IMR-90 (cell line): ENCODE results near the gene CD84. TPM values are rescaled to one million over a fixed set of nuclear protein-coding genes. Genes with fewer than 3 reads are reported as not detected.

Experiments
- ATAC-seq: fragments of 200-7000 bp; cut with Tn5 transposase; 2 replicates; pipeline ENCODE4 v1.9.1; 2020; ENCODE audit warnings: low read depth, mild to moderate bottlenecking, moderate library complexity
- BruUV-seq: library from RNA; stranded (reverse); fragments of 400-500 nt; replicated peaks from 2 replicates; lab custom pipeline; 2021; lab: Mats Ljungman, UMichigan
- CTCF ChIA-PET: fragments of 300-600 bp; formaldehyde crosslinking; extraction: SDS; loops from one replicate; lab custom pipeline; 2021; ENCODE audit warnings: antibody characterized with exemption; lab: Yijun Ruan, JAX
- POLR2A ChIA-PET: fragments of 300-600 bp; sonication (Branson Sonifier 250); formaldehyde crosslinking; loops from one replicate; lab custom pipeline; 2022; ENCODE audit warnings: antibody characterized with exemption; ENCODE audit not compliant: unreplicated experiment; lab: Charles Lee
- DNase-seq: peaks from one replicate; pipeline ENCODE4 v3.0.0; 2013
- H2AFZ ChIP-seq: replicated peaks from 2 replicates; pipeline ENCODE3; 2013; ENCODE audit warnings: low read length, mild to moderate bottlenecking; ENCODE audit not compliant: poor library complexity
- H2AK5ac ChIP-seq: 2 replicates; pipeline ENCODE4 v1.6.1; 2013; ENCODE audit warnings: low read depth, low read length, inconsistent platforms
- H2AK9ac ChIP-seq: replicated peaks from 2 replicates; pipeline ENCODE3; 2013; ENCODE audit warnings: mild to moderate bottlenecking, low read depth, low read length, moderate library complexity; ENCODE audit not compliant: poor library complexity
- H2BK120ac ChIP-seq: 2 replicates; pipeline ENCODE4 v1.6.1; 2013; ENCODE audit warnings: low read depth, low read length, inconsistent platforms
- H2BK15ac ChIP-seq: 3 replicates; pipeline ENCODE4 v1.6.1; 2013; ENCODE audit warnings: low read depth, low read length, inconsistent platforms
- H2BK20ac ChIP-seq: 2 replicates; pipeline ENCODE4 v1.6.1; 2013; ENCODE audit warnings: low read depth, mild to moderate bottlenecking, inconsistent platforms, low read length, moderate library complexity
- H2BK5ac ChIP-seq: 2 replicates; pipeline ENCODE4 v1.6.1; 2013; ENCODE audit warnings: mild to moderate bottlenecking, low read depth, low read length, inconsistent platforms; ENCODE audit not compliant: poor library complexity, severe bottlenecking
- H3K14ac ChIP-seq: replicated peaks from 2 replicates; pipeline ENCODE4 v1.6.1; 2013; ENCODE audit warnings: low read depth, low read length, inconsistent platforms
- H3K18ac ChIP-seq: 2 replicates; pipeline ENCODE4 v1.6.1; 2013; ENCODE audit warnings: low read depth, low read length, control low read depth
- H3K23ac ChIP-seq: 2 replicates; pipeline ENCODE4 v1.6.1; 2013; ENCODE audit warnings: low read depth, low read length, inconsistent platforms
- H3K27ac ChIP-seq: 2 replicates; pipeline ENCODE4 v1.5.1; 2013; ENCODE audit warnings: mild to moderate bottlenecking, control low read depth, low read length; ENCODE audit not compliant: insufficient read depth
- H3K27me3 ChIP-seq: 2 replicates; pipeline ENCODE4 v1.6.1; 2013; ENCODE audit warnings: low read length; ENCODE audit not compliant: control insufficient read depth, insufficient read depth
- H3K36me3 ChIP-seq: 2 replicates; pipeline ENCODE4 v1.6.1; 2013; ENCODE audit warnings: low read length, mixed read lengths; ENCODE audit not compliant: control insufficient read depth, insufficient read depth
- H3K4ac ChIP-seq: 2 replicates; pipeline ENCODE4 v1.6.1; 2013; ENCODE audit warnings: low read depth, low read length, inconsistent platforms
- H3K4me1 ChIP-seq: 2 replicates; pipeline ENCODE4 v1.6.1; 2013; ENCODE audit warnings: low read length, mixed read lengths; ENCODE audit not compliant: control insufficient read depth, insufficient read depth
- H3K4me2 ChIP-seq: 2 replicates; pipeline ENCODE4 v1.6.1; 2013; ENCODE audit warnings: low read depth, mild to moderate bottlenecking, control low read depth, low read length, moderate library complexity
- H3K4me3 ChIP-seq: 2 replicates; pipeline ENCODE4 v1.5.1; 2013; ENCODE audit warnings: low read depth, mild to moderate bottlenecking, control low read depth, low read length, moderate library complexity; ENCODE audit not compliant: insufficient read depth
- H3K56ac ChIP-seq: 2 replicates; pipeline ENCODE4 v1.6.1; 2013; ENCODE audit warnings: low read length, inconsistent platforms; ENCODE audit not compliant: insufficient read depth; ENCODE audit errors: extremely low read depth
- H3K79me1 ChIP-seq, 2 experiments: 2 replicates each; pipeline ENCODE4 v1.6.1; 2013; ENCODE audit warnings: low read length in 2 of 2, inconsistent platforms in 1 of 2, low read depth in 1 of 2
- H3K9ac ChIP-seq: 2 replicates; pipeline ENCODE4 v1.6.1; 2013; ENCODE audit warnings: low read depth, low read length, control low read depth
- H3K9me1 ChIP-seq: 2 replicates; pipeline ENCODE4 v1.6.1; 2013; ENCODE audit warnings: low read length, inconsistent platforms; ENCODE audit not compliant: insufficient read depth
- H3K9me3 ChIP-seq: 2 replicates; pipeline ENCODE4 v1.6.1; 2013; ENCODE audit warnings: low read length; ENCODE audit not compliant: control insufficient read depth, insufficient read depth
- H4K20me1 ChIP-seq: 2 replicates; pipeline ENCODE4 v1.6.1; 2013; ENCODE audit warnings: low read length, inconsistent platforms; ENCODE audit not compliant: insufficient read depth
- H4K5ac ChIP-seq: 2 replicates; pipeline ENCODE4 v1.6.1; 2013; ENCODE audit warnings: mild to moderate bottlenecking, low read depth, low read length, control low read depth
- H4K8ac ChIP-seq, 2 experiments: 2 replicates each; pipeline ENCODE4 v1.6.1; 2013; ENCODE audit warnings: low read depth in 2 of 2, low read length in 2 of 2, control low read depth in 1 of 2, inconsistent platforms in 1 of 2
- H4K91ac ChIP-seq: 2 replicates; pipeline ENCODE4 v1.6.1; 2013; ENCODE audit warnings: low read depth, low read length, inconsistent platforms; ENCODE audit not compliant: insufficient read depth
- MAFK ChIP-seq: IDR thresholded peaks from 2 replicates; pipeline ENCODE4 v1.6.1; 2012; ENCODE audit warnings: low read depth, low read length, improper control_type of control experiment
- NFE2L2 ChIP-seq: fragments of 150-350 bp; IDR thresholded peaks from 2 replicates; pipeline ENCODE4 v1.6.1; 2016; ENCODE audit warnings: low read depth, mild to moderate bottlenecking, low read length
- POLR2A ChIP-seq: IDR thresholded peaks from 2 replicates; pipeline ENCODE4 v1.6.1; 2012; ENCODE audit warnings: mild to moderate bottlenecking, low read depth, low read length
- RFX5 ChIP-seq: IDR thresholded peaks from 2 replicates; pipeline ENCODE4 v1.8.0; 2012; ENCODE audit warnings: low read depth, mild to moderate bottlenecking, low read length, moderate library complexity
- SMC3 ChIP-seq: fragments of 150-350 bp; IDR thresholded peaks from 2 replicates; pipeline ENCODE4 v1.6.1; 2016; ENCODE audit warnings: low read depth, mild to moderate bottlenecking, antibody characterized with exemption, low read length, moderate library complexity
- WGBS, 2 experiments: methylation state at CpG; one replicate each; pipeline versions ENCODE4 v1.1.5 to v1.1.7; 2013; ENCODE audit warnings: missing lambda C conversion rate in 2 of 2; ENCODE audit not compliant: insufficient read length in 1 of 2; ENCODE audit errors: extremely low coverage in 2 of 2; 5-methylcytosine and 5-hydroxymethylcytosine counted together
- dilution Hi-C: fragments of 300-500 bp; cut with HindIII; formaldehyde crosslinking; loops from one replicate; pipeline ENCODE4 v1.14.3; 2018; ENCODE audit warnings: low sequenced_read_pairs; ENCODE audit not compliant: unreplicated experiment
- in situ Hi-C: fragments of 300-500 bp; cut with MboI; formaldehyde crosslinking; loops from 3 replicates; pipeline ENCODE4 v1.14.3; 2019; ENCODE audit warnings: low sequenced_read_pairs, inconsistent platforms, mixed read lengths
- intact Hi-C: fragments of 100-400 bp; cut with micrococcal nuclease; formaldehyde crosslinking; loops from 2 replicates; pipeline ENCODE4 v1.10.0; 2022
- polyA plus RNA-seq, 3 experiments: library from polyadenylated mRNA; depleted of rRNA; stranded (reverse); fragments of >200 nt; gene quantifications; 2 replicates each; pipeline ENCODE4 v1.2.3, GENCODE V29; 2012; ENCODE audit warnings: low replicate concordance in 1 of 3
- total RNA-seq: library from RNA; depleted of rRNA; stranded (reverse); fragments of >200 nt; gene quantifications from 2 replicates; pipeline ENCODE4 v1.2.3, GENCODE V29; 2012
- TF ChIP-seq, protein P1 (sequence below): fragments of 150-350 bp; IDR thresholded peaks from 2 replicates; pipeline ENCODE4 v1.6.1; 2017; ENCODE audit warnings: mild to moderate bottlenecking, antibody characterized with exemption, low read length, low read depth

The CD84 gene
- total and polyA plus RNA-seq, 2 of the 4 experiments (the other 2 are of a cell fraction), result not detected

DNA sequence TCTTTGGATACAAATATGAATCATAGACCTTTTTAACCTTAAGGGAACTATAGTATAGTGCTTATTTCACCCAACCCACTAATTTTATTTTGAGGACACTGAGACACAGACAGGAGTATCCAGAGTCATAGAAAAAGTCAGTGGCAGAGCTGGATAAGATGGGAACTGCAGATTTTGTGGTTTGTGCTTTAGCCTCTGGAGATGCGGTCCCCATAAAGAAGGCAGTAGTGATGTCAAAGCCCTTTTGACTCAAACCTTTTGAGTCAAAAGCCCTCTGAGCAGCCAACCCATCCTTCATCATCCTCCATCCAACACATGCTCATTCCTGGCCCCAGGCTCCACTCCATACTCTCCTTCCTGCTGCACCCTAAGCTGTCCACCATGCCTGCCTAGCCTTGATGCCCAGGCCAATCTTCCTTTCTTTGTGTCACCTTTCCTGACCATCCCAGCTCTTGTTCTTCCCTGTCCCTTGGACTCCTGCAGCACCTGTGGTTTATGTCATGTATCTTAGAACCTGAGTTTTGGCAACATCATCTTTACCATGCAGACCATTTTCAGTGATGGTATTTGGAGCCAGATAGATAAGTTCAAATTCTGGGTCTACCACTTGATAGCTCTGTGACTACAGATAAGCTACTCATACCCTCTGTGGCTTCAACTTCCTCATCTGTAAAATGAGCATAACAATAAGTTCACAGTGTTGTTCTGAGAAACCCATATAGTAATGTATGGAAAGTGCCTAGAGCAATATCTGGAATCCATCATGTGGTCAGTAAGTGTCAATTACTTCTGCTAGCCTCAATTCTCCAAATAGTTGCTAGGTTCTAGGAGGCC is 47.4 kb upstream of the CD84 start:
- dilution Hi-C loops, result no loop called here

More for the DNA sequence above, 47.4 kb upstream of the CD84 start:
- no peaks in the 10 kb centered on the region for H3K9me1 ChIP-seq
- H3K14ac ChIP-seq, result no peak overlapping the region
- H3K79me1 ChIP-seq, result no peaks in the 10 kb centered on the region
- no peaks in the 10 kb centered on the region for H3K36me3 ChIP-seq
- H3K27me3 ChIP-seq, result no peaks in the 10 kb centered on the region
- no peak overlapping the region for H3K4me2 ChIP-seq
- no peak overlapping the region for H3K4ac ChIP-seq
- no peaks in the 10 kb centered on the region for H4K20me1 ChIP-seq
- H3K27ac ChIP-seq, result no peak overlapping the region
- no peak overlapping the region for H4K91ac ChIP-seq
- H3K9me3 ChIP-seq, result no peaks in the 10 kb centered on the region
- H2BK20ac ChIP-seq, result no peak overlapping the region
- no peaks in the 10 kb centered on the region for H3K4me1 ChIP-seq
- no peak overlapping the region for H2BK15ac ChIP-seq
- TF ChIP-seq POLR2A, result no peak
- TF ChIP-seq MAFK, result no peak
- TF ChIP-seq NFE2L2, result no peak
- no peak for TF ChIP-seq RFX5
- TF ChIP-seq, protein P1, sequence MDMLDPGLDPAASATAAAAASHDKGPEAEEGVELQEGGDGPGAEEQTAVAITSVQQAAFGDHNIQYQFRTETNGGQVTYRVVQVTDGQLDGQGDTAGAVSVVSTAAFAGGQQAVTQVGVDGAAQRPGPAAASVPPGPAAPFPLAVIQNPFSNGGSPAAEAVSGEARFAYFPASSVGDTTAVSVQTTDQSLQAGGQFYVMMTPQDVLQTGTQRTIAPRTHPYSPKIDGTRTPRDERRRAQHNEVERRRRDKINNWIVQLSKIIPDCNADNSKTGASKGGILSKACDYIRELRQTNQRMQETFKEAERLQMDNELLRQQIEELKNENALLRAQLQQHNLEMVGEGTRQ, result no peak
- no peak for TF ChIP-seq SMC3
- ATAC-seq (no peak), DNase-seq (no peak)
- no peak overlapping the region for H4K5ac ChIP-seq
- POLR2A ChIA-PET, result no interaction called here
- H2AK9ac ChIP-seq, result no peak overlapping the region
- H2AFZ ChIP-seq, result no peak overlapping the region
- no peak overlapping the region for H3K23ac ChIP-seq
- no peak overlapping the region for H3K18ac ChIP-seq
- CTCF ChIA-PET, result interaction anchor here (0.7 kb wide), 1 partner anchor 9 kb away, joined by 3 read pairs; no protein-coding TSS in a partner anchor
- in situ Hi-C loops, result no loop called here
- no peak overlapping the region for H2BK5ac ChIP-seq
- no peak overlapping the region for H3K9ac ChIP-seq
- H3K56ac ChIP-seq, result no peak overlapping the region
- BruUV-seq, result no TSS peak
- no peak overlapping the region for H2AK5ac ChIP-seq
- no peak overlapping the region for H4K8ac ChIP-seq
- H2BK120ac ChIP-seq, result no peak overlapping the region
- no CpG with 5 or more reads among the region's 1 CpG for WGBS, 2 experiments
- H3K4me3 ChIP-seq, result no peak overlapping the region
- intact Hi-C loops, result no loop called here
